Right atrium auricular region (tissue), 2 donors: ENCODE measurements around the gene TBXAS1. TPM values are rescaled to one million over a fixed set of nuclear protein-coding genes. Genes with fewer than 3 reads are reported as not detected.

Source experiments
- DNase-seq: peaks from one replicate; pipeline ENCODE4 v3.0.0-alpha.2; 2019; ENCODE audit warnings: low spot score
- H3K27ac ChIP-seq, 2 donors: fragments of 200-600 bp; sonication (generic); 1 replicate in 1 of 2; 2 replicates in 1 of 2; pipeline ENCODE4 v1.5.1; 2016 to 2019
- H3K27me3 ChIP-seq, 2 donors: fragments of 200-600 bp; sonication (generic); one replicate each; pipeline versions ENCODE4 v1.5.1 to v1.6.0; 2017 to 2019
- H3K36me3 ChIP-seq: fragments of 200-600 bp; sonication (generic); one replicate; pipeline ENCODE4 v1.5.1; 2016
- H3K4me1 ChIP-seq, 2 donors: fragments of 200-600 bp; sonication (generic); one replicate each; pipeline versions ENCODE4 v1.5.1 to v1.6.0; 2017 to 2019
- H3K4me3 ChIP-seq, 2 donors: fragments of 200-600 bp; sonication (generic); 1 replicate in 1 of 2; 2 replicates in 1 of 2; pipeline ENCODE4 v1.5.1; 2017 to 2019; ENCODE audit warnings: mild to moderate bottlenecking in 1 of 2, moderate library complexity in 1 of 2
- H3K9me3 ChIP-seq, 2 donors: fragments of 200-600 bp; sonication (generic); one replicate each; pipeline ENCODE4 v1.5.1; 2019
- total RNA-seq, 2 donors: library from RNA; depleted of rRNA; stranded (reverse); fragments of >200 nt; gene quantifications; one replicate each; pipeline ENCODE4 v1.1.0, GENCODE V29; 2016
- TF ChIP-seq, protein P1 (sequence below), 2 donors: fragments of 200-600 bp; sonication (generic); IDR thresholded peaks; one replicate each; pipeline ENCODE4 v1.5.1; 2019; ENCODE audit warnings: antibody characterized with exemption in 2 of 2

The TBXAS1 gene
- total RNA-seq, 2 donors from 2014 or later: 4.6 to 15.3 TPM

- H3K27me3 ChIP-seq: no peaks in the 10 kb centered on the region
- TF ChIP-seq, protein P1, sequence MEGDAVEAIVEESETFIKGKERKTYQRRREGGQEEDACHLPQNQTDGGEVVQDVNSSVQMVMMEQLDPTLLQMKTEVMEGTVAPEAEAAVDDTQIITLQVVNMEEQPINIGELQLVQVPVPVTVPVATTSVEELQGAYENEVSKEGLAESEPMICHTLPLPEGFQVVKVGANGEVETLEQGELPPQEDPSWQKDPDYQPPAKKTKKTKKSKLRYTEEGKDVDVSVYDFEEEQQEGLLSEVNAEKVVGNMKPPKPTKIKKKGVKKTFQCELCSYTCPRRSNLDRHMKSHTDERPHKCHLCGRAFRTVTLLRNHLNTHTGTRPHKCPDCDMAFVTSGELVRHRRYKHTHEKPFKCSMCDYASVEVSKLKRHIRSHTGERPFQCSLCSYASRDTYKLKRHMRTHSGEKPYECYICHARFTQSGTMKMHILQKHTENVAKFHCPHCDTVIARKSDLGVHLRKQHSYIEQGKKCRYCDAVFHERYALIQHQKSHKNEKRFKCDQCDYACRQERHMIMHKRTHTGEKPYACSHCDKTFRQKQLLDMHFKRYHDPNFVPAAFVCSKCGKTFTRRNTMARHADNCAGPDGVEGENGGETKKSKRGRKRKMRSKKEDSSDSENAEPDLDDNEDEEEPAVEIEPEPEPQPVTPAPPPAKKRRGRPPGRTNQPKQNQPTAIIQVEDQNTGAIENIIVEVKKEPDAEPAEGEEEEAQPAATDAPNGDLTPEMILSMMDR (IDR thresholded peaks at IDR 0.05): no peak
- no peak for DNase-seq
- peaks cover 0 to 26% of the 10 kb centered on the region in 2 donors for H3K4me1 ChIP-seq
- H3K27ac ChIP-seq: peak overlapping the region in 1 of 2 donors; percentile 37
- no peak overlapping the region for H3K4me3 ChIP-seq
- no peaks in the 10 kb centered on the region for H3K36me3 ChIP-seq
- H3K9me3 ChIP-seq: no peaks in the 10 kb centered on the region
Observed at GRCh38 chr7:140048989-140049338, 219.9 kb downstream of the TBXAS1 start.

DNA sequence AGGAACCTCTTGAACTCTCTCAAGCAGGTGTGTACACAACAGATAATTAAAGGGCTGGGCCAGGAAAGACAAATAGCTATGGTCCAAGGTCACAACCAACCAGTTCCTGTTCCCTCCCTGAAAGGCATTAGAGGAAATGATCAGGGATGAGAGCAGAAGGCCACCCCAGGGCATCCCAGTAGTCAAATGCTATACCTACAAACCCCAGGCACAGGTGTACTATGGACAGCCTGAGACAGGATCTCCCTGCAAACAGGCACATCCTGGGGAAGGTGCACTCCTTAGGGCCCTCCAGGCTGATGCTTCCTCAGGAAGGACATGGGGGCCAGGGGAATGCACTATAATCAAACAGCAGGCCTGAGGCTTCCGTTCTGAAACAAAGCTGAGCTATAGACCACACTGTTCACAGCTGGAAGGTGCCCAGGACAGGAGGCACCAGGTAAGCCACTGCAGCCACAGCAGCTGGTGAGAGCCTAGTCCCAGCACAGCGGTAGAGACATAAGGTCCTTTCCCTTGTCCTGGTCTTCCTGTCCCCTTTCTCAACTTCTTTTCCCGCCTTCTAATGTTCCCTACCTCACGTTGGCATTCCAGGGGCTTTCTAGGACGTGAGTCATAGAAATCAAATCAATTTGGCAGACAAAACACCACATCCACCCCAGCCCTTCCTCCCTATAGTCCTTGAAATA lies 220.4 kb downstream of the TBXAS1 start:
- H3K27ac ChIP-seq: peak overlapping the region; percentile 14 to 37
- TF ChIP-seq, protein P1 (IDR thresholded peaks at IDR 0.05): no peak
- H3K36me3 ChIP-seq: no peaks in the 10 kb centered on the region
- no peaks in the 10 kb centered on the region for H3K9me3 ChIP-seq
- no peak overlapping the region for H3K4me3 ChIP-seq
- H3K27me3 ChIP-seq: no peaks in the 10 kb centered on the region
- peak; percentile 49 for DNase-seq
- peaks cover 0 to 31% of the 10 kb centered on the region in 2 donors for H3K4me1 ChIP-seq

GRCh38 chr7:140050100-140050499 lies 221.0 kb downstream of the TBXAS1 start:
- no peaks in the 10 kb centered on the region for H3K36me3 ChIP-seq
- H3K4me1 ChIP-seq: peaks cover 0 to 32% of the 10 kb centered on the region in 2 donors
- no peak overlapping the region for H3K4me3 ChIP-seq
- no peak for DNase-seq
- H3K9me3 ChIP-seq: no peaks in the 10 kb centered on the region
- H3K27ac ChIP-seq: peak overlapping the region; percentile 14 to 37
- no peaks in the 10 kb centered on the region for H3K27me3 ChIP-seq
- TF ChIP-seq, protein P1 (IDR thresholded peaks at IDR 0.05): no peak

GRCh38 chr7:140051820-140052219 lies 222.8 kb downstream of the TBXAS1 start:
- H3K4me1 ChIP-seq: peaks cover 0 to 25% of the 10 kb centered on the region in 2 donors
- no peak overlapping the region for H3K27ac ChIP-seq
- no peak for DNase-seq
- H3K27me3 ChIP-seq: no peaks in the 10 kb centered on the region
- no peaks in the 10 kb centered on the region for H3K36me3 ChIP-seq
- no peak overlapping the region for H3K4me3 ChIP-seq
- H3K9me3 ChIP-seq: no peaks in the 10 kb centered on the region
- TF ChIP-seq, protein P1 (IDR thresholded peaks at IDR 0.05): no peak

GRCh38 chr7:140053812-140054539 lies 224.9 kb downstream of the TBXAS1 start:
- Histone ChIP-seq H3K27me3 (no peaks in the 10 kb centered on the region), H3K4me3 (no peak overlapping the region), H3K9me3 (no peaks in the 10 kb centered on the region), H3K4me1 (peaks cover 0 to 18% of the 10 kb centered on the region in 2 donors), H3K36me3 (no peaks in the 10 kb centered on the region), H3K27ac (no peak overlapping the region)
- no peak for DNase-seq
- TF ChIP-seq, protein P1 (IDR thresholded peaks at IDR 0.05): no peak
